ENCODE results near the gene CEP43. TPM values are rescaled to one million over a fixed set of nuclear protein-coding genes. Genes with fewer than 3 reads are reported as not detected.
A peak's percentile ranks its signal among the peaks of the same experiment; 100 is the strongest.

CEP43 gene
- total and polyA plus RNA-seq, 9 donors, result 9.4 to 21.5 (median 14.2) TPM

GRCh38 chr6:167037762-167038161 lies 38.6 kb downstream of the CEP43 start:
- H3K27me3 ChIP-seq (ENCODE audit: control insufficient read depth, insufficient read depth, low read length), result no peaks in the 10 kb centered on the region
- no peak for DNase-seq
- H3K36me3 ChIP-seq (ENCODE audit: control insufficient read depth, insufficient read depth, low read length), result peaks cover 28% of the 10 kb centered on the region
- no peaks in the 10 kb centered on the region for H3K4me1 ChIP-seq (ENCODE audit: control insufficient read depth, insufficient read depth, low read length)
- no peaks in the 10 kb centered on the region for H3K9me3 ChIP-seq (replicated peaks; ENCODE audit: control insufficient read depth, low read depth, low read length)
- no peak overlapping the region for H3K27ac ChIP-seq (ENCODE audit: low read length)
- H3K4me3 ChIP-seq (ENCODE audit: low read length), result no peak overlapping the region
- WGBS (ENCODE audit: insufficient coverage), result no CpG with 5 or more reads among the region's 3 CpGs

- Histone ChIP-seq H3K9me3 (replicated peaks; ENCODE audit: control insufficient read depth, low read depth, low read length) (no peaks in the 10 kb centered on the region), H3K27ac (ENCODE audit: low read length) (no peak overlapping the region), H3K4me3 (ENCODE audit: low read length) (no peak overlapping the region), H3K4me1 (ENCODE audit: control insufficient read depth, insufficient read depth, low read length) (no peaks in the 10 kb centered on the region), H3K36me3 (ENCODE audit: control insufficient read depth, insufficient read depth, low read length) (peaks cover 11% of the 10 kb centered on the region), H3K27me3 (ENCODE audit: control insufficient read depth, insufficient read depth, low read length) (no peaks in the 10 kb centered on the region)
- no peak for DNase-seq
- WGBS (ENCODE audit: insufficient coverage), result 81% methylated on average over 9 of the region's 10 CpGs
Measured at GRCh38 chr6:167044696-167045095, 45.5 kb downstream of the CEP43 start.

GRCh38 chr6:167045828-167046580 lies 46.8 kb downstream of the CEP43 start:
- no peak for DNase-seq
- Histone ChIP-seq H3K27me3 (ENCODE audit: control insufficient read depth, insufficient read depth, low read length) (no peaks in the 10 kb centered on the region), H3K27ac (ENCODE audit: low read length) (no peak overlapping the region), H3K4me1 (ENCODE audit: control insufficient read depth, insufficient read depth, low read length) (no peaks in the 10 kb centered on the region), H3K36me3 (ENCODE audit: control insufficient read depth, insufficient read depth, low read length) (peaks cover 6% of the 10 kb centered on the region), H3K9me3 (replicated peaks; ENCODE audit: control insufficient read depth, low read depth, low read length) (no peaks in the 10 kb centered on the region), H3K4me3 (ENCODE audit: low read length) (no peak overlapping the region)
- 71% methylated on average over 2 of the region's 6 CpGs for WGBS (ENCODE audit: insufficient coverage)

- DNase-seq, result no peak
- Histone ChIP-seq H3K27me3 (ENCODE audit: control insufficient read depth, insufficient read depth, low read length) (no peaks in the 10 kb centered on the region), H3K4me1 (ENCODE audit: control insufficient read depth, insufficient read depth, low read length) (no peaks in the 10 kb centered on the region), H3K9me3 (replicated peaks; ENCODE audit: control insufficient read depth, low read depth, low read length) (no peaks in the 10 kb centered on the region), H3K27ac (ENCODE audit: low read length) (no peak overlapping the region), H3K4me3 (ENCODE audit: low read length) (no peak overlapping the region), H3K36me3 (ENCODE audit: control insufficient read depth, insufficient read depth, low read length) (peaks cover 6% of the 10 kb centered on the region)
- WGBS (ENCODE audit: insufficient coverage), result 78% methylated on average over 5 of the region's 8 CpGs
Measured at GRCh38 chr6:167046861-167047495, 47.8 kb downstream of the CEP43 start.

- peak; percentile 55 for DNase-seq
- H3K4me1 ChIP-seq (ENCODE audit: control insufficient read depth, insufficient read depth, low read length), result no peaks in the 10 kb centered on the region
- H3K27ac ChIP-seq (ENCODE audit: low read length), result no peak overlapping the region
- no peaks in the 10 kb centered on the region for H3K27me3 ChIP-seq (ENCODE audit: control insufficient read depth, insufficient read depth, low read length)
- peaks cover 6% of the 10 kb centered on the region for H3K36me3 ChIP-seq (ENCODE audit: control insufficient read depth, insufficient read depth, low read length)
- no peak overlapping the region for H3K4me3 ChIP-seq (ENCODE audit: low read length)
- H3K9me3 ChIP-seq (replicated peaks; ENCODE audit: control insufficient read depth, low read depth, low read length), result no peaks in the 10 kb centered on the region
- 78% methylated on average over 9 of the region's 10 CpGs for WGBS (ENCODE audit: insufficient coverage)
Measured at GRCh38 chr6:167047554-167047953, 48.4 kb downstream of the CEP43 start.

Other genes starting within 250 kb of the CEP43 start
- 20.4 TPM for gene RNASET2, start 42.8 kb upstream of the CEP43 start, total RNA-seq
- 10 to 100 TPM; 15.4 to 23.8 (median 17.5) TPM for gene RNASET2, start 42.8 kb upstream of the CEP43 start, polyA plus RNA-seq (ENCODE audit: insufficient read depth in 1 of 8, insufficient read length in 8 of 8, low replicate concordance in 1 of 8)
- gene CCR6, start 123.7 kb downstream of the CEP43 start, total RNA-seq, result not detected
- gene CCR6, start 123.7 kb downstream of the CEP43 start, polyA plus RNA-seq (ENCODE audit: insufficient read depth in 1 of 8, insufficient read length in 8 of 8, low replicate concordance in 1 of 8), result under 1 TPM in 2 of 8 donors, not detected in 6; 0.11 to 0.76 TPM
- gene GPR31, start 158.6 kb downstream of the CEP43 start, total RNA-seq, result not detected
- not detected for gene GPR31, start 158.6 kb downstream of the CEP43 start, polyA plus RNA-seq (ENCODE audit: insufficient read depth in 1 of 8, insufficient read length in 8 of 8, low replicate concordance in 1 of 8)

All from muscle of leg (tissue), 11 donors.